ENCODE measurements around the gene HLA-DRA. TPM values are rescaled to one million over a fixed set of nuclear protein-coding genes. Genes with fewer than 3 reads are reported as not detected.
"Not testable (repeated sequence)": the region's sequence is repeated elsewhere in the genome, so short reads cannot be mapped to it uniquely, and the experiment has no call there.

HLA-DRA gene
- total RNA-seq, 1 donor from 2014 or later = 0.38 TPM

DNA sequence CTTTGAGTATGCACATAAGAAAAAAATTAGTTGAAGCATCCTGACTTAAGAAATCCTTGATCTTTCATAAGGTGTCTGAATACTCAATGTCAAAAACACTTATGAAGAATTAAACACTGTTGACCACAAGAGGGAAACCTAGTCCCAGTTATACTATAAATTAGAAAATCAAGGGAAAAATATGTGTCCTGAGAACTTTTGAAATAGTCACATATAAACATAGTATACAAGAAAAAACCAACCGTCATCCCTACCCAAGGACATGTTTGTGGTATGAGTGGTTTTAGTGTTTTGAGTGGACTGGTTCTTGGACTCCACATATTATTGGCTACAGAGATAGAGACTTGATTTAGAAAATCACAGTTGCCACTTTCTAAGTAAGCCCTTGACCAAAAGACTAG is 7.6 kb upstream of the HLA-DRA start:
- no peak overlapping the region for H3K4me3 ChIP-seq (ENCODE audit: low read depth, low read length)
- no peaks in the 10 kb centered on the region for H3K36me3 ChIP-seq (ENCODE audit: control insufficient read depth, insufficient read depth, low read length)
- DNase-seq (ENCODE audit: low read depth) = no peak
- TF ChIP-seq, protein P1, sequence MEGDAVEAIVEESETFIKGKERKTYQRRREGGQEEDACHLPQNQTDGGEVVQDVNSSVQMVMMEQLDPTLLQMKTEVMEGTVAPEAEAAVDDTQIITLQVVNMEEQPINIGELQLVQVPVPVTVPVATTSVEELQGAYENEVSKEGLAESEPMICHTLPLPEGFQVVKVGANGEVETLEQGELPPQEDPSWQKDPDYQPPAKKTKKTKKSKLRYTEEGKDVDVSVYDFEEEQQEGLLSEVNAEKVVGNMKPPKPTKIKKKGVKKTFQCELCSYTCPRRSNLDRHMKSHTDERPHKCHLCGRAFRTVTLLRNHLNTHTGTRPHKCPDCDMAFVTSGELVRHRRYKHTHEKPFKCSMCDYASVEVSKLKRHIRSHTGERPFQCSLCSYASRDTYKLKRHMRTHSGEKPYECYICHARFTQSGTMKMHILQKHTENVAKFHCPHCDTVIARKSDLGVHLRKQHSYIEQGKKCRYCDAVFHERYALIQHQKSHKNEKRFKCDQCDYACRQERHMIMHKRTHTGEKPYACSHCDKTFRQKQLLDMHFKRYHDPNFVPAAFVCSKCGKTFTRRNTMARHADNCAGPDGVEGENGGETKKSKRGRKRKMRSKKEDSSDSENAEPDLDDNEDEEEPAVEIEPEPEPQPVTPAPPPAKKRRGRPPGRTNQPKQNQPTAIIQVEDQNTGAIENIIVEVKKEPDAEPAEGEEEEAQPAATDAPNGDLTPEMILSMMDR (IDR thresholded peaks at IDR 0.05; ENCODE audit: insufficient read depth, low read length, poor library complexity, severe bottlenecking) = no peak
- peaks cover 2% of the 10 kb centered on the region for H3K27me3 ChIP-seq (ENCODE audit: control insufficient read depth, insufficient read depth, low read length)

DNA sequence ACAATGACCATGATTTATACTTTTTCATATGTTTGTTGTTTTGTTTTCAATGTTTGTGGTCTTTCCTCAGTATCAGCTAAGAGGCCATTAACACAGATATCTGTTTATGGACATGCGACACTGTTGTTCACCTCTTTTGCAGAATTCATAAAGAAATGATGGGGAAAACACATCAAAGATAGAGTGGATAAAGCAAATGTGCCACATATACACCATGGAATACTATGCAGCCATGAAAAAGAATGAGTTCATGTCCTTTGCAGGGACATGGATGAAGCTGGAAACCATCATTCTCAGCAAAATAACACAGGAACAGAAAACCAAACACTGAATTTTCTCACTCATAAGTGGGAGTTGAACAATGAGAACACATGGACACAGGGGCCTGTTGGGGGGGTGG is 5.7 kb upstream of the HLA-DRA start:
- not testable (repeated sequence) for H3K4me3 ChIP-seq (ENCODE audit: low read depth, low read length); DNase-seq (ENCODE audit: low read depth); H3K36me3 ChIP-seq (ENCODE audit: control insufficient read depth, insufficient read depth, low read length); H3K27me3 ChIP-seq (ENCODE audit: control insufficient read depth, insufficient read depth, low read length)

DNA sequence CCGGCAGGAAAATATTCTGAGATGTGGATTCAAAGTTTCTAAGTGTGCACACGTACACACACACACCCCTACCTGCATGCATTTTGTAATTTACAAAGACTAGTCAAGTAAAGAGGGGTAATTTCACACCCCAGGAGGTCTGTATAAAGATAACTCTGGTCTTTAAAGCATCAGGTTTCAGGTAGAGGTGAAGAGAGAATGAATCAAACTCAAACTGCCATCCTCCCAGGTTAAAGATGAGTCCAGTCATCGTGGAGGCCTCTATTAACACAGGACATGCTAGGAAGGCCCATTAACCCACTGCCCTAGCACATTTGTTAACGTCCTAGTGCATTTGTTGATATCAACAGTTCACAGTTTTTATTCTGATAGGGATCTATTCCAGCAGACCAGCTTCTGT is 3.5 kb upstream of the HLA-DRA start:
- TF ChIP-seq, protein P1 (IDR thresholded peaks at IDR 0.05; ENCODE audit: insufficient read depth, low read length, poor library complexity, severe bottlenecking) = no peak
- no peak overlapping the region for H3K4me3 ChIP-seq (ENCODE audit: low read depth, low read length)

DNA sequence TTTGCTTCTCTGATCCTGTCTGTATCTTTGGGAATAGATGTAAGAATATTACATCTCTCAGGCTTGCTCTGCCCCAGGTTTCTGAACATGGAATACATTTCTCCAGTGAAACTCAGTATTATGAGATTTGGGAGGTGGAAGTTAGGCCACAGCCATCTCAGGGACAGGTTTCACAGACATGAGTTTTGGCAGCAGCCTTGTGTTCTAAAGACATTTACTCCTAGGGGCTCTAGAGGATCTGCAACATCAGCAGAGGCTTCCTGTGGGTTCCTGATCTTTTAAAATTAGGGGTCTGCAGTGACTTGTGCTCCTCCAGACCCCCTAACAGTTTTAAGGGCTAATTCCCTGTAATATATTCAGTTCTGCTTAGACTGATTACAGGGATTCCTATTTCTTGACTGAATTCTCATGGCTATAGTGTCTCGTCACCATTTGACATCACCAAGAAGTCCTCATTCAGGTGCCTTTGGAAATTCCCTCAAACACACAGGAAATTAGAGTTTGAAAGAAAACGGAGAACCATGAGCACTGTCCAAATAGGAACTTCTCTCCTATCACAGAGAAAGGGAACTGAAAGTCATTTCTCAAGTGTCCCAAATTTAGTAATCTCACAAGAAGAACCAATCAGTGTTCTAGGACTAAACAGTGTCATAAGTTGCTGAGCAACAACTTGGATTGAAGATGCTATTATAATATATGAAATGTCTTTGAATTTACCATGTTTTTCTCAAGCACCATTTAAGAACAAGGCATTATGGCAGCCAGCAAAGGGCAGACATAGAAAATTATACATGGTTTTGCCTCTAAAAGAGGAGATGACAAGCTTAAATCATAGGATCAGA is 2.5 kb upstream of the HLA-DRA start:
- TF ChIP-seq, protein P1 (IDR thresholded peaks at IDR 0.05; ENCODE audit: insufficient read depth, low read length, poor library complexity, severe bottlenecking) = no peak
- no peak overlapping the region for H3K4me3 ChIP-seq (ENCODE audit: low read depth, low read length)
- peaks cover 2% of the 10 kb centered on the region for H3K27me3 ChIP-seq (ENCODE audit: control insufficient read depth, insufficient read depth, low read length)
- no peak for DNase-seq (ENCODE audit: low read depth)
- H3K36me3 ChIP-seq (ENCODE audit: control insufficient read depth, insufficient read depth, low read length) = no peaks in the 10 kb centered on the region

More for the DNA sequence above, 3.5 kb upstream of the HLA-DRA start:
- peaks cover 2% of the 10 kb centered on the region for H3K27me3 ChIP-seq (ENCODE audit: control insufficient read depth, insufficient read depth, low read length)
- DNase-seq (ENCODE audit: low read depth) = no peak
- no peaks in the 10 kb centered on the region for H3K36me3 ChIP-seq (ENCODE audit: control insufficient read depth, insufficient read depth, low read length)

DNA sequence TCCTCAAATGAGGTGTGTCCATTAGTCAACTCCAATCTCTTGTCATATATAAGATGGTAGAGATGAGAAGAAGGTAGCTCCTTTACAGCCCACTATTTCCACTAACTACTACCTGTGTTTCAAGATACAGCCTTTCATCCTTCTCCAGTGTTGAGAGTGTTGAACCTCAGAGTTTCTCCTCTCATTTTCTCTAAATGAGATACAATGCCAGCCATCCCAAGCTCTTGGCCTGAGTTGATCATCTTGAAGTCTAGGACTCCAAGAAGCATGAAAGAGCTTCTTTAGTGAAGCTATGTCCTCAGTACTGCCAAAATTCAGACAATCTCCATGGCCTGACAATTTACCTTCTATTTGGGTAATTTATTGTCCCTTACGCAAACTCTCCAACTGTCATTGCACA is 548 bp upstream of the HLA-DRA start:
- H3K27me3 ChIP-seq (ENCODE audit: control insufficient read depth, insufficient read depth, low read length) = peaks cover 2% of the 10 kb centered on the region
- H3K36me3 ChIP-seq (ENCODE audit: control insufficient read depth, insufficient read depth, low read length) = no peaks in the 10 kb centered on the region
- no peak for DNase-seq (ENCODE audit: low read depth)
- TF ChIP-seq, protein P1 (IDR thresholded peaks at IDR 0.05; ENCODE audit: insufficient read depth, low read length, poor library complexity, severe bottlenecking) = no peak
- H3K4me3 ChIP-seq (ENCODE audit: low read depth, low read length) = no peak overlapping the region

DNA sequence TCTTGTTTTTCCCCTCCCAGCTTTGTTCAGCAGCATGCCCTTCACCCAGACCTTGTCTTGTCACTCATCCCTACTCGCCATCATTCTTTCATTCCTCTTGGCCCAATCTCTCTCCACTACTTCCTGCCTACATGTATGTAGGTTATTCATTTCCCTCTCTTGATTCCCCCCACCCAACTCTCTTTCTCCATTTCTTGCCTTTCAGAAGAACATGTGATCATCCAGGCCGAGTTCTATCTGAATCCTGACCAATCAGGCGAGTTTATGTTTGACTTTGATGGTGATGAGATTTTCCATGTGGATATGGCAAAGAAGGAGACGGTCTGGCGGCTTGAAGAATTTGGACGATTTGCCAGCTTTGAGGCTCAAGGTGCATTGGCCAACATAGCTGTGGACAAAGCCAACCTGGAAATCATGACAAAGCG is 2.6 kb downstream of the HLA-DRA start:
- Histone ChIP-seq H3K4me3 (ENCODE audit: low read depth, low read length) (no peak overlapping the region), H3K36me3 (ENCODE audit: control insufficient read depth, insufficient read depth, low read length) (no peaks in the 10 kb centered on the region), H3K27me3 (ENCODE audit: control insufficient read depth, insufficient read depth, low read length) (no peaks in the 10 kb centered on the region)
- DNase-seq (ENCODE audit: low read depth) = no peak
- TF ChIP-seq, protein P1 (IDR thresholded peaks at IDR 0.05; ENCODE audit: insufficient read depth, low read length, poor library complexity, severe bottlenecking) = no peak

Measured in kidney epithelial cell (primary cell).